Common myeloid progenitor, CD34-positive (primary cell): ENCODE data around the gene CSTF1.
A peak's percentile ranks its signal among the peaks of the same experiment; 100 is the strongest.

Experiments used
- CTCF ChIA-PET: fragments of 350-600 bp; sonication (Branson Sonifier 250); formaldehyde crosslinking; loops from one replicate; lab custom pipeline; 2021; ENCODE audit warnings: antibody characterized with exemption; lab: Charles Lee
- POLR2A ChIA-PET: fragments of 350-600 bp; sonication (Branson Sonifier 250); formaldehyde crosslinking; loops from one replicate; lab custom pipeline; 2021; ENCODE audit warnings: antibody characterized with exemption; lab: Charles Lee
- DNase-seq, 3 donors: peaks; one replicate each; pipeline versions ENCODE4 v3.0.0 to v3.0.0-alpha.2; 2013
- H3K27ac ChIP-seq, 2 experiments: 1 replicate in 1 of 2; 2 replicates in 1 of 2; pipeline ENCODE4 v1.7.0; 2013; ENCODE audit warnings: inconsistent platforms in 2 of 2, low read length in 2 of 2, mild to moderate bottlenecking in 2 of 2, low read depth in 1 of 2, moderate library complexity in 1 of 2; ENCODE audit not compliant: severe bottlenecking in 2 of 2, insufficient read depth in 1 of 2, poor library complexity in 1 of 2
- H3K27me3 ChIP-seq, 5 experiments: replicated peaks in 2 of 5; 1 replicate in 3 of 5; 2 replicates in 2 of 5; pipeline versions ENCODE4 v1.6.1 to v1.7.0; 2013; ENCODE audit warnings: low read length in 4 of 5, mild to moderate bottlenecking in 2 of 5, moderate library complexity in 2 of 5, inconsistent platforms in 1 of 5; ENCODE audit not compliant: insufficient read depth in 5 of 5, control insufficient read depth in 4 of 5
- H3K36me3 ChIP-seq, 4 experiments: 1 replicate in 2 of 4; 2 replicates in 2 of 4; pipeline versions ENCODE4 v1.6.1 to v1.7.0; 2013; ENCODE audit warnings: low read length in 3 of 4, control low read depth in 1 of 4, mild to moderate bottlenecking in 1 of 4; ENCODE audit not compliant: control insufficient read depth in 4 of 4, insufficient read depth in 4 of 4
- H3K4me1 ChIP-seq, 4 experiments: 1 replicate in 3 of 4; 2 replicates in 1 of 4; pipeline versions ENCODE4 v1.6.1 to v1.7.1; 2013; ENCODE audit warnings: low read length in 3 of 4, mild to moderate bottlenecking in 3 of 4, control low read depth in 1 of 4, inconsistent platforms in 1 of 4, moderate library complexity in 1 of 4; ENCODE audit not compliant: control insufficient read depth in 4 of 4, insufficient read depth in 4 of 4; ENCODE audit errors: control extremely low read depth in 1 of 4
- H3K4me3 ChIP-seq, 7 experiments: 1 replicate in 4 of 7; 2 replicates in 3 of 7; pipeline versions ENCODE4 v1.5.1 to v1.7.0; 2013; ENCODE audit warnings: mild to moderate bottlenecking in 7 of 7, low read length in 6 of 7, moderate library complexity in 6 of 7, inconsistent platforms in 2 of 7, low read depth in 2 of 7, control low read depth in 1 of 7; ENCODE audit not compliant: insufficient read depth in 4 of 7, control insufficient read depth in 1 of 7; ENCODE audit errors: extremely low read depth in 1 of 7
- H3K9me3 ChIP-seq, 5 experiments: 1 replicate in 4 of 5; 2 replicates in 1 of 5; pipeline versions ENCODE4 v1.6.1 to v1.7.1; 2013; ENCODE audit warnings: low read length in 4 of 5, mild to moderate bottlenecking in 2 of 5, inconsistent platforms in 1 of 5, low read depth in 1 of 5, moderate library complexity in 1 of 5; ENCODE audit not compliant: control insufficient read depth in 4 of 5, insufficient read depth in 2 of 5; ENCODE audit errors: control extremely low read depth in 1 of 5
- WGBS: methylation state at CpG from one replicate; pipeline ENCODE4 v1.1.5; 2013; ENCODE audit not compliant: insufficient coverage; 5-methylcytosine and 5-hydroxymethylcytosine counted together

CSTF1 gene

DNA sequence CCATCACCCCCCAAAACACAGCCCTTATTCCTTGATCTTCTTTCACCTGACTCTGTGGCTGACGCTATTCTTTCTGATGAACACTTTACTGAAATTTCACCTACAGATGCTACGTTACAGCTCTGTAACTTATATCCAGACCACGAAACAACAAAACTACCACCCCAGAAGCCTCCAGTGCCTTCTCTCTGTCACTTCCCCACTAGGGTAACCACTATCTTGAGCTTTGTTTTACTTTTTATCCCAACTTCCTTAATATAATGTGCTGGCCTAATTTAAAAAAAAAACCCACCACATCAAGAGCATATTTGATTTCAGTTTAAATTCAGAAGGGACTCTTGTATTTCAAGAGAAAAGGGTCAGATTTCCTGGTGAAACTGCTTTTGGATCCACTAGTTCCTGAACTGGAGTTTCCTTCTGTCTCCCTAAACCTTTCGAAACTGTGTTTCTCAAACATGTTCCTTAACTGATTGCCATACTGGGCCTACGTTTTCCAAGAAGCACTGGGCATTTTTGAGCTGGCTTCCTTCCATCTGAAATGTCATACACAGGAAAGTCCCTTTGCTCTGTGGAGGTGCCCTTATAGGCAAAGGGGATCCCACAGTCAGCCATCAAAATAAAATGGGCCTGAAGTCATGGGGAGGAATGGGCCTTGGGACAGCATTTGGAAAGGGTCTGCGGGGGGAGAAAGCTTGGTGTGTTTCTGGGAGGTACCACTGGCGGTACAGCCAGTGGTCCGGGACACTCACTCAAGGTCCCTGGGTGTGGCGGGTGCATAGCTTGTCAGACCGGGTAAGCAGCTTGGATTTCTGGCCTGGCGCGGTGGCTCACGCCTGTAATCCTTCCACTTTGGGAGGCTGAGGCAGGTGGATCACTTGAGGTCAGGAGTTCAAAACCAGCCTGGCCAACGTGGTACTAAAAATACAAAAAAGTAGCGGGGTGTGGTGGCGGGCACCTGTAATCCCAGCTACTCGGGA is 50.2 kb downstream of the CSTF1 start:
- Histone ChIP-seq H3K4me1 (peaks cover 24 to 47% (median 34%) of the 10 kb centered on the region in 4 experiments), H3K27ac (no peak overlapping the region)
- 77% methylated on average over 10 of the region's 17 CpGs for WGBS

DNA sequence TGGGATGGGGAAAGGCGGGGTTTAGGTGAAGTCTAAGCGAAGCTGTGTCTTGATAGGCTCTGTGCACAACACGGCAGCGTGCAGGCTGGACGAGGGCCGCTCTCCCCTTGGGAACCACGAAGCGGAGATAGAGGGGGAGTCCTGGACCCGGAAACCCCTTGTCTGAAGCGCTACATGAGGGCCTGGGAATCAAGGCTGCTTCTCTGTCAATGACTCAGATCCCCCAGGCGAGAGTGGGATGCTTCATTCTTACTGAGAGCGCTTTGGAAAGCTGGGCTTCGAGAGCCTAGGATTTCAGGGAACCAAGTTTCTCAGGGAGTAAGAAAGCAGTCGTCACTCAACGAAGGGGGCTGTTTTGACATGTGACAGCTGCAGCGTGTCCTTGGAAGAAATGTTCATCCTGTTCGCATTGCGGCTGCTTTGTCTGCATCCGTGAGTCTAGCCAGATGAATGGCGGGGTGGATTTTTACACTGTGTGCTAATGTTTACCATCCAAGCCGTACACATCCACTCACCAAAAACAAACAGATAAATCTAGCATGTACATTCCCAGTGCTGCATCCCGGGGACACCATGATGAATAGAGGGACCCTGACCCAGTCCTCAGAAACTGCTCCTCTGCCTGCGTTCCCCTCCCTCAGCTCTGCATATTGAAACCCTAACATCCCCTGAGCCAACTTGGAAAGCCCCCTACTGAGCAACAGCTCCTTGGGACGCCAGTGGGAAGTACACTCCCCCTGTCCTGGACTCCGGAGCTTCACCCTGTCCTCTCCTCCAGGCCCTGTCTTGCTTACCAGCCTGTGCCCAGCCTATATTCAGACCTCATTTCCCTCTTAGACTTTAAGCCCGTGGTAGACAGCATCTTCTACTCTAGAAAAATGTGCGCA is 51.5 kb downstream of the CSTF1 start:
- 98% methylated on average over 27 of the region's 27 CpGs for WGBS

More for the DNA sequence above, 50.2 kb downstream of the CSTF1 start:
- H3K36me3 ChIP-seq: peaks cover 0 to 15% (median 0%) of the 10 kb centered on the region in 4 experiments
- H3K27me3 ChIP-seq: no peaks in the 10 kb centered on the region
- H3K9me3 ChIP-seq: no peaks in the 10 kb centered on the region
- DNase-seq: peak in 2 of 3 donors; percentile 68 to 72
- ChIA-PET POLR2A (interaction anchor here (0.9 kb wide), 1 partner anchor 16 kb away, joined by 3 read pairs; no protein-coding TSS in a partner anchor), CTCF (interaction anchor here (1.0 to 2.0 kb wide), 9 partner anchors 10 to 66 kb away, joined by 3 to 6 read pairs (median 3); partner anchors contain the start of gene CASS4)
- H3K4me3 ChIP-seq: peak overlapping the region in 1 of 7 experiments; percentile 7

DNA sequence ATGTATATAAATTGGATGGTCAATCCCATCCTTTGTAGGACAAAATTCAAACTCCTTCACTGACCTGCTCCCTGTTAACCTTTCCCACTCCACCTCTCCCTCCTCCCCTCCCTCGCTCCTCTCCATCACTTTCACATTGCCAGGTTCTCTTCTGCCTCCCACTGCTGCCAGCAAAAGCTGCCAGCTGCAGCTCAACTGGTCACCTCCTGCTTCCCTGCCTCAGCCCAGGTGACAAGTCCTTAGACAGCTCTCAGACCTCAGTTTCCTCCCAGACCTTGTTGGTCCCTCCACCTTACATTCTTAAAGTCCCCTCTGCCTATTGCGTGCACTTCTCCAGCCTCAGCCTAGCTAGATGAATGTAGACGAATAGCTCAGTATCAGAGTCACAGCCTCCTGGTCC is 52.7 kb downstream of the CSTF1 start:
- no peaks in the 10 kb centered on the region for H3K9me3 ChIP-seq
- H3K4me3 ChIP-seq: no peak overlapping the region
- H3K36me3 ChIP-seq: peaks cover 0 to 17% (median 0%) of the 10 kb centered on the region in 4 experiments
- ChIA-PET POLR2A (interaction anchor here (0.8 kb wide), 1 partner anchor 27 kb away, joined by 3 read pairs; no protein-coding TSS in a partner anchor), CTCF (interaction anchor here (1.4 kb wide), 1 partner anchor 22 kb away, joined by 3 read pairs; no protein-coding TSS in a partner anchor)
- peaks cover 15 to 27% (median 21%) of the 10 kb centered on the region in 4 experiments for H3K4me1 ChIP-seq
- no peak overlapping the region for H3K27ac ChIP-seq
- WGBS: 96% methylated on average over 3 of the region's 3 CpGs
- no peak for DNase-seq
- H3K27me3 ChIP-seq: no peaks in the 10 kb centered on the region

More for the DNA sequence above, 51.5 kb downstream of the CSTF1 start:
- POLR2A ChIA-PET: no interaction called here
- H3K4me3 ChIP-seq: no peak overlapping the region
- H3K4me1 ChIP-seq: peaks cover 24 to 40% (median 32%) of the 10 kb centered on the region in 4 experiments
- CTCF ChIA-PET: interaction anchor here (1.1 to 1.4 kb wide), 2 partner anchors 11 to 19 kb away, joined by 3 read pairs; no protein-coding TSS in a partner anchor
- peaks cover 0 to 13% (median 0%) of the 10 kb centered on the region in 4 experiments for H3K36me3 ChIP-seq
- DNase-seq: no peak
- H3K9me3 ChIP-seq: no peaks in the 10 kb centered on the region
- no peaks in the 10 kb centered on the region for H3K27me3 ChIP-seq
- no peak overlapping the region for H3K27ac ChIP-seq

DNA sequence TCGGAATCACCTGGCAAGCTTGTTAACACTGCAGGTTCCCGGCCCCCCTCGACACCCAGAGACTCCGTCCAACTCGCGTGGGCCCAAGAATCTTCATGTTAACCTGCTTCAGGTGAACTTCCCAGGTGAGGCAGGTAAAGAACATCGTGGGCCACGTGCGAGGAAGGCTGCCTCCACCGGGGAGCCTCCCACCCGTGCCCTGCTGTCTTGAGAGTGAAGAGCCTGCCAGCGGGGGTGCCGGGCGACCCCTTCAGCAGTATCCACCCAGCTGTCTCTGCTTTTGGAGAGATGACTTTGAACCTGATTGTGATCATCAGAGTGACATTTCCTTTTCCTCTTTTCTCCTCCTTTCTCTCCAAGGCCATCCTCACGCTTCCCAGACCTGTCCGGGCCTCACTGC is 53.1 kb downstream of the CSTF1 start:
- no peak overlapping the region for H3K4me3 ChIP-seq
- no peaks in the 10 kb centered on the region for H3K27me3 ChIP-seq
- H3K4me1 ChIP-seq: peaks cover 11 to 23% (median 17%) of the 10 kb centered on the region in 4 experiments
- H3K9me3 ChIP-seq: no peaks in the 10 kb centered on the region
- CTCF ChIA-PET: interaction anchor here (1.4 kb wide), 1 partner anchor 22 kb away, joined by 3 read pairs; no protein-coding TSS in a partner anchor
- WGBS: 98% methylated on average over 16 of the region's 16 CpGs
- no peak overlapping the region for H3K27ac ChIP-seq
- DNase-seq: no peak
- peaks cover 0 to 17% (median 0%) of the 10 kb centered on the region in 4 experiments for H3K36me3 ChIP-seq
- POLR2A ChIA-PET: interaction anchor here (0.8 kb wide), 1 partner anchor 27 kb away, joined by 3 read pairs; no protein-coding TSS in a partner anchor

DNA sequence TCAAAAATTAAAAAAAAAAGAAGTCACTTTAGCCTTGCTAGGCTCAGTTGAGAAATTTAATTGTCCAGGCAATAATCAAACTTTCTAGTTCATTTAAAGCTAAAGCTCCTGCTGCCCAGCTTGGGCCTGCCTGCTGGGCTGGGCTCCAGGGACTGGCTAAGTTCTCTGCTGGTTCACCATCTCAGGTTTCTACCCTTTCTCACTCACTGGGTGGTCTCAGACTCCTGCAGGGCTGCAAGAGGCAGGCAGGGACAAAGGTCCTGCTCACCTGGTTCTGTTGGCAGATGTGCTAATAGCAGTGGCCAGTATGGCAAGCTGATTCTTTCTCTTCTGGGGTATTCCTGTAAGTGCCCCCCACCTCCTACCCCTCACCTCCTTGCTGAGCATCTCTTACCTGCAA is 54.8 kb downstream of the CSTF1 start:
- Histone ChIP-seq H3K4me1 (peaks cover 6 to 8% (median 8%) of the 10 kb centered on the region in 4 experiments), H3K27me3 (no peaks in the 10 kb centered on the region), H3K4me3 (no peak overlapping the region), H3K9me3 (no peaks in the 10 kb centered on the region), H3K36me3 (peaks cover 0 to 26% (median 3%) of the 10 kb centered on the region in 4 experiments), H3K27ac (no peak overlapping the region)
- ChIA-PET CTCF (no interaction called here), POLR2A (no interaction called here)
- DNase-seq: no peak

DNA sequence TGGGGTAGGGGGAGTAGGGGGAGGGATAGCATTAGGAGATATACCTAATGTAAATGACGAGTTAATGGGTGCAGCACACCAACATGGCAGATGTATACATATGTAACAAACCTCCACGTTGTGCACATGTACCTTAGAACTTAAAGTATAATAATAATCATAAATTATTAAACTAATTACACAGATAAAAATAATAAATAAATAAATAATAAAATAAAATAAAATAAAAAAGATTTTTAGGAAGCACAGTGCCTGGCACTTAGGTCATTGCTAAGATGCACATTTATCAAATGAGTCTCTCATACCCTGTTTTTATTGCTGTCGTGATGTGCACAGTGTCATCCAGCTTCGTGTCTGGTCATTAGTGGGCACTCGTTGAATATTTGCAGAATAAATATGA is 57.0 kb downstream of the CSTF1 start:
- no peaks in the 10 kb centered on the region for H3K9me3 ChIP-seq
- no CpG with 5 or more reads among the region's 5 CpGs for WGBS
- no peak overlapping the region for H3K4me3 ChIP-seq
- peaks cover 0 to 10% (median 7%) of the 10 kb centered on the region in 4 experiments for H3K4me1 ChIP-seq
- ChIA-PET POLR2A (no interaction called here), CTCF (no interaction called here)
- peaks cover 0 to 29% (median 3%) of the 10 kb centered on the region in 4 experiments for H3K36me3 ChIP-seq
- H3K27me3 ChIP-seq: no peaks in the 10 kb centered on the region
- no peak overlapping the region for H3K27ac ChIP-seq
- DNase-seq: no peak
